AG04450 (cell line): ENCODE data around the gene TMEM259. TPM values are rescaled to one million over a fixed set of nuclear protein-coding genes. Genes with fewer than 3 reads are reported as not detected.

Experiments
- CTCF ChIA-PET: fragments of 300-600, 350-600 bp; formaldehyde crosslinking; extraction: SDS; loops from one replicate; lab custom pipeline; 2022; ENCODE audit warnings: antibody characterized with exemption, inconsistent platforms; lab: Charles Lee
- POLR2A ChIA-PET: fragments of 350-600 bp; formaldehyde crosslinking; extraction: SDS; loops from one replicate; lab custom pipeline; 2021; ENCODE audit warnings: antibody characterized with exemption, inconsistent platforms; lab: Yijun Ruan, JAX
- DNase-seq: peaks from one replicate; pipeline ENCODE4 v3.0.0-alpha.2; 2011; ENCODE audit warnings: low read depth, low spot score
- H3K27ac ChIP-seq: one replicate; pipeline ENCODE4 v1.5.1; 2012; ENCODE audit warnings: low read depth, low read length, control low read depth
- H3K27me3 ChIP-seq: one replicate; pipeline ENCODE4 v1.6.0; 2012; ENCODE audit warnings: low read length; ENCODE audit not compliant: control insufficient read depth, insufficient read depth
- H3K4me3 ChIP-seq: 2 replicates; pipeline ENCODE4 v1.5.1; 2011; ENCODE audit warnings: mild to moderate bottlenecking, low read depth, low read length, control low read depth
- H3K9me3 ChIP-seq: 2 replicates; pipeline ENCODE4 v1.5.1; 2012; ENCODE audit warnings: low read length; ENCODE audit not compliant: control insufficient read depth, insufficient read depth
- polyA plus RNA-seq: library from polyadenylated mRNA; depleted of rRNA; stranded (reverse); fragments of >200 nt; gene quantifications from 2 replicates; pipeline ENCODE4 v1.2.3, GENCODE V29; 2011
- TF ChIP-seq, protein P1 (sequence below): IDR thresholded peaks from 2 replicates; pipeline ENCODE4 v1.5.1; 2011; ENCODE audit warnings: low read depth, low read length, control low read depth, inconsistent platforms

The TMEM259 gene
- polyA plus RNA-seq, 1 experiment = 55.8 TPM

DNA sequence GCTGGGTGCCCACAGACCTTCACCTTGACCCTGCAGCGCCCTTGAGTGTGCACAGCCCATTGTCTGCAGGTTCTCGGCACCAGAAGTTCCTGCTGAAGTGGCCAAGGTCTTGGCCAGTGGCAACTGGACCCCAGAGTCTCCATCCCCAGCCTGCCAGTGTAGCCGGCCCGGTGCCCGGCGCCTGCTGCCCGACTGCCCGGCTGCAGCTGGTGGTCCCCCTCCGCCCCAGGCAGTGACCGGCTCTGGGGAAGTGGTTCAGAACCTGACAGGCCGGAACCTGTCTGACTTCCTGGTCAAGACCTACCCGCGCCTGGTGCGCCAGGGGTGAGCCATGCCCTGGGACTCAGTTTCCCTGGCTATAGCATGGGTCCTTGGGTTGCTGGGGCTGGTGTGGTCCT lies 34.1 kb upstream of the TMEM259 start:
- CTCF ChIA-PET = no interaction called here
- TF ChIP-seq, protein P1, sequence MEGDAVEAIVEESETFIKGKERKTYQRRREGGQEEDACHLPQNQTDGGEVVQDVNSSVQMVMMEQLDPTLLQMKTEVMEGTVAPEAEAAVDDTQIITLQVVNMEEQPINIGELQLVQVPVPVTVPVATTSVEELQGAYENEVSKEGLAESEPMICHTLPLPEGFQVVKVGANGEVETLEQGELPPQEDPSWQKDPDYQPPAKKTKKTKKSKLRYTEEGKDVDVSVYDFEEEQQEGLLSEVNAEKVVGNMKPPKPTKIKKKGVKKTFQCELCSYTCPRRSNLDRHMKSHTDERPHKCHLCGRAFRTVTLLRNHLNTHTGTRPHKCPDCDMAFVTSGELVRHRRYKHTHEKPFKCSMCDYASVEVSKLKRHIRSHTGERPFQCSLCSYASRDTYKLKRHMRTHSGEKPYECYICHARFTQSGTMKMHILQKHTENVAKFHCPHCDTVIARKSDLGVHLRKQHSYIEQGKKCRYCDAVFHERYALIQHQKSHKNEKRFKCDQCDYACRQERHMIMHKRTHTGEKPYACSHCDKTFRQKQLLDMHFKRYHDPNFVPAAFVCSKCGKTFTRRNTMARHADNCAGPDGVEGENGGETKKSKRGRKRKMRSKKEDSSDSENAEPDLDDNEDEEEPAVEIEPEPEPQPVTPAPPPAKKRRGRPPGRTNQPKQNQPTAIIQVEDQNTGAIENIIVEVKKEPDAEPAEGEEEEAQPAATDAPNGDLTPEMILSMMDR = no peak
- POLR2A ChIA-PET = no interaction called here
- Histone ChIP-seq H3K9me3 (peaks cover 75% of the 10 kb centered on the region), H3K27me3 (peaks cover 2% of the 10 kb centered on the region), H3K27ac (no peak overlapping the region), H3K4me3 (no peak overlapping the region)
- DNase-seq = no peak

- Histone ChIP-seq H3K27me3 (peaks cover 2% of the 10 kb centered on the region), H3K4me3 (no peak overlapping the region), H3K27ac (no peak overlapping the region), H3K9me3 (peaks cover 72% of the 10 kb centered on the region)
- POLR2A ChIA-PET = no interaction called here
- no peak for DNase-seq
- CTCF ChIA-PET = no interaction called here
- TF ChIP-seq, protein P1 = no peak
Measured at GRCh38 chr19:1054102-1055027, 33.4 kb upstream of the TMEM259 start.

DNA sequence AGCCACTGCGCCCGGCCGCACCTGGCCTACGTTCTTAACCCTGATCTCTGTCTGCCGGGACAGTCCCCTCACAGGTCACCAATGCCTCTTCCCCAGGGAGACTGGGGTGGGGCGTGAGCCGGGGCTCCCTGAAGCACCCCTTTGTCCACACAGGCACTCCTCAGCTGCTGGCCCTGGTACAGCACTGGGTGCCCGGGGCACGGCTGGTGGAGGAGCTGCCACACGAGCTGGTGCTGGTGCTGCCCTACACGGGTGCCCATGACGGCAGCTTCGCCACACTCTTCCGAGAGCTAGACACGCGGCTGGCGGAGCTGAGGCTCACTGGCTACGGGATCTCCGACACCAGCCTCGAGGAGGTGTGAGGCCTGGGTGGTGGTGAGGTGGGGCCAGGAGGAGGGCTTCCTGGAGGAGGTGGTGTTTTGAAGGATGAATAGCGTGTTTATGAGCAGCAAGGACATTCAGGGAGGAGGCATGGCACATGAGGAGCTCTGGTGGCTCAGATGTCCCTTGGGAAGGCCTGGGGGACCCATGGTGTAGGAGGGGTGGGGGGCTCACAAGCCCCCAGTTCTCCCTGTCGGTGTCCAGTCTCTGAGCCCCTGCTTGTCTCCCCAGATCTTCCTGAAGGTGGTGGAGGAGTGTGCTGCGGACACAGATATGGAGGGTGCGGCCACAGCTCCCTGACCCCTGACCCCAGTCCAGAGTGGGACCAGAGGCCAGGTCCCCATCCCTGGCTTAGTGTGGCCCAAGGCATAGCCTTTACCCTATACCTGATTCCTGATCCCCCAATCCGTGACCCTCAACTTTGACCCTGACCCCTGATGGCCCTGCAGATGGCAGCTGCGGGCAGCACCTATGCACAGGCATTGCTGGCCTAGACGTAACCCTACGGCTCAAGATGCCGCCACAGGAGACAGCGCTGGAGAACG lies 32.5 kb upstream of the TMEM259 start:
- Histone ChIP-seq H3K27ac (no peak overlapping the region), H3K27me3 (no peaks in the 10 kb centered on the region), H3K4me3 (no peak overlapping the region), H3K9me3 (peaks cover 72% of the 10 kb centered on the region)
- DNase-seq = no peak
- POLR2A ChIA-PET = interaction anchor here (0.6 kb wide), 1 partner anchor 49 kb away, joined by 3 read pairs; no protein-coding TSS in a partner anchor
- CTCF ChIA-PET = no interaction called here
- TF ChIP-seq, protein P1 = no peak

DNA sequence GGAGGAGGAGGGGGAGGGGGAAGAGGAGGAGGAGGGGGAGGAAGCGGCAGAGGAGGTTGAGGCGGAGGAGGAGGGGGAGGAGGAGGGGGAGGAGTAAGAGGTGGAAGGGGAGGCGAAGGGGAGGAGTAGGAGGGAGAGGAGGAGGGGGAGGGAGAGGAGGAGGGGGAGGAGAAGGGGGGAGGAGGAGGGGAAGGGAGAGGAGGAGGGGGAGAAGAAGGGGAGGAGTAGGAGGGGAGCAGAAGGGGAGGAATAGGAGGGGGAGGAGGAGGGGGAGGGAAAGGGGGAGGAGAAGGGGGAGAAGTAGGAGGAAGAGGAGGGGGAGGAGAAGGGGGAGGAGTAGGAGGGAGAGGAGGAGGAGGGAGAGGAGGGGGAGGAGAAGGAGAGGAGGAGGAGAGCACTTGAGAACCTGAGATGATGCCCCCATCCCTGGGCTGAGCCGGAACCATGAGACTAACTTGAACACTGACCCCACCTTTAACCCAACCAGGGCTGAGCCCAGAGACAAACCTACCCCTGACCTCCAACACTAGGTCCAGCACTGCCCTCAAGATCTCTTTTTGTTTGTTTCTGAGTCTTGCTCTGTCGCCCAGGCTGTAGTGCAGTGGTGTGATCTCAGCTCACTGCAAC lies 31.5 kb upstream of the TMEM259 start:
- DNase-seq = no peak
- POLR2A ChIA-PET = no interaction called here
- Histone ChIP-seq H3K4me3 (no peak overlapping the region), H3K9me3 (peaks cover 69% of the 10 kb centered on the region), H3K27ac (no peak overlapping the region), H3K27me3 (no peaks in the 10 kb centered on the region)
- TF ChIP-seq, protein P1 = no peak
- CTCF ChIA-PET = no interaction called here
